Fibroblast of the aortic adventitia (primary cell): ENCODE data around the gene OOSP3. TPM values are rescaled to one million over a fixed set of nuclear protein-coding genes. Genes with fewer than 3 reads are reported as not detected.

Source experiments
- DNase-seq: peaks from one replicate; pipeline ENCODE4 v3.0.0-alpha.2; 2010; ENCODE audit warnings: low read depth
- H3K4me3 ChIP-seq: 2 replicates; pipeline ENCODE4 v1.5.1; 2011; ENCODE audit warnings: low read depth, mild to moderate bottlenecking, control low read depth, low read length, moderate library complexity
- CTCF ChIP-seq: IDR thresholded peaks from 2 replicates; pipeline ENCODE4 v1.5.1; 2011; ENCODE audit warnings: mild to moderate bottlenecking, low read length, control low read depth, inconsistent platforms; ENCODE audit not compliant: insufficient read depth
- total RNA-seq: library from RNA; depleted of rRNA; stranded (reverse); fragments of >200 nt; gene quantifications from 2 replicates; pipeline ENCODE4 v1.2.3, GENCODE V29; 2012; ENCODE audit warnings: low replicate concordance

Gene OOSP3
- total RNA-seq, 1 donor: not detected

- no peak for TF ChIP-seq CTCF
- DNase-seq: no peak
These were observed 62.5 kb downstream of the OOSP3 start for GRCh38 chr11:59941091-59941490.

GRCh38 chr11:59943997-59944714 lies 65.6 kb downstream of the OOSP3 start:
- TF ChIP-seq CTCF: no peak
- no peak overlapping the region for H3K4me3 ChIP-seq

More at GRCh38 chr11:59941091-59941490, 62.5 kb downstream of the OOSP3 start:
- H3K4me3 ChIP-seq: no peak overlapping the region

DNA sequence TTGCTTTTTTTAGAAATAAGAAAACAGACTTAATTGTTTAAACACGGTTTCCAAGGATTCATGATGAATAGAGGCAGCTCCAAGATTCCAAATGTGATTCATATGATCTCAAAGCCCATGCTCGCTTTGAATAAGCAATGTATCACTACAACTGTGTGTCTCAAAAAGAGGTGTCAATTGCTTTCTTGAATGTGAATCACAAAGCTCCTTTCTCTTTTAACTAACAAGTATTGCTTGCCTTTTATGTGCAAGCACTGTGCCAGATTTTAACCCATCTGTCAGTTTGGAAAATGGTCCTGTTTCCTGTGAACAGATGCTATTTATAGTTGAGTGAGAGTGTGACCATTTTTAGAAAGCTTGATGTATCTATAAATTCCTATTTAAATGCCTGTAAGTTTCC lies 66.1 kb downstream of the OOSP3 start:
- no peak for TF ChIP-seq CTCF
- no peak overlapping the region for H3K4me3 ChIP-seq
- no peak for DNase-seq

More at GRCh38 chr11:59943997-59944714, 65.6 kb downstream of the OOSP3 start:
- DNase-seq: no peak

Other genes with a start within 250 kb of the OOSP3 start
- gene PATL1, start 209.7 kb upstream of the OOSP3 start, total RNA-seq: 19.1 and 25.6 TPM in 2 replicates
- gene OR10V1, start 164.9 kb upstream of the OOSP3 start, total RNA-seq: not detected in 2 replicates
- gene STX3, start 123.4 kb upstream of the OOSP3 start, total RNA-seq: 17.9 and 69.6 TPM in 2 replicates
- gene MRPL16, start 68.0 kb upstream of the OOSP3 start, total RNA-seq: 25.7 and 29.3 TPM in 2 replicates
- not detected in 2 replicates for gene CBLIF, start 33.3 kb upstream of the OOSP3 start, total RNA-seq
- not detected in 2 replicates for gene TCN1, start 12.3 kb upstream of the OOSP3 start, total RNA-seq
- gene OOSP1, start 59.6 kb downstream of the OOSP3 start, total RNA-seq: not detected in 2 replicates
- gene OOSP4A, start 85.3 kb downstream of the OOSP3 start, total RNA-seq: not detected in 2 replicates
- gene OOSP4B, start 138.4 kb downstream of the OOSP3 start, total RNA-seq: not detected in 2 replicates
- gene OOSP2, start 161.6 kb downstream of the OOSP3 start, total RNA-seq: not detected in 2 replicates
- gene MS4A3, start 177.9 kb downstream of the OOSP3 start, total RNA-seq: not detected in 2 replicates
- gene MS4A2, start 209.9 kb downstream of the OOSP3 start, total RNA-seq: 0.16 TPM in 1 of 2 replicates, not detected in the other